VCaP (cell line): ENCODE measurements around the gene ASB6.
"Not testable (repeated sequence)": the region's sequence is repeated elsewhere in the genome, so short reads cannot be mapped to it uniquely, and the experiment has no call there.

Experiments used
- H3K27ac ChIP-seq: fragments of 450-650 bp; 2 replicates; pipeline ENCODE4 v1.5.1; 2017
- CTCF ChIP-seq: fragments of 450-650 bp; conservative IDR thresholded peaks from 2 replicates; pipeline ENCODE4 v1.5.1; 2017; ENCODE audit warnings: mild to moderate bottlenecking, moderate library complexity

Gene ASB6

GRCh38 chr9:129667850-129668249 is 25.9 kb upstream of the ASB6 start:
- H3K27ac ChIP-seq, result no peak overlapping the region
- TF ChIP-seq CTCF, result no peak

- TF ChIP-seq CTCF, result no peak
- H3K27ac ChIP-seq, result no peak overlapping the region
Measured at GRCh38 chr9:129667378-129667777, 25.4 kb upstream of the ASB6 start.

- no peak overlapping the region for H3K27ac ChIP-seq
- no peak for TF ChIP-seq CTCF
Measured at GRCh38 chr9:129666575-129666974, 24.6 kb upstream of the ASB6 start.

- no peak overlapping the region for H3K27ac ChIP-seq
- TF ChIP-seq CTCF, result no peak
Measured at GRCh38 chr9:129665814-129666520, 24.0 kb upstream of the ASB6 start.

GRCh38 chr9:129665389-129665775 is 23.4 kb upstream of the ASB6 start, which contains the start of gene PRRX2:
Gene PRRX2 (plus strand): TSS chr9:129665647. CDS start chr9:129665868, 221 bp downstream.
- no peak for TF ChIP-seq CTCF
- H3K27ac ChIP-seq, result no peak within 1 kb of the TSS

- no peak overlapping the region for H3K27ac ChIP-seq
- no peak for TF ChIP-seq CTCF
Measured at GRCh38 chr9:129664746-129665388, 22.9 kb upstream of the ASB6 start.

GRCh38 chr9:129662239-129662638 is 20.3 kb upstream of the ASB6 start:
- not testable (repeated sequence) for H3K27ac ChIP-seq

GRCh38 chr9:129661029-129661428 is 19.1 kb upstream of the ASB6 start:
- TF ChIP-seq CTCF, result no peak
- H3K27ac ChIP-seq, result no peak overlapping the region
